Middle frontal gyrus (tissue), 1 donor: ENCODE data around the gene TET3.
"Not testable (repeated sequence)": the region's sequence is repeated elsewhere in the genome, so short reads cannot be mapped to it uniquely, and the experiment has no call there.

Experiments
- DNase-seq: peaks from one replicate; pipeline ENCODE4 v3.0.0-alpha.2; 2015; ENCODE audit warnings: low spot score; ENCODE audit errors: extremely low spot score

Gene TET3

DNA sequence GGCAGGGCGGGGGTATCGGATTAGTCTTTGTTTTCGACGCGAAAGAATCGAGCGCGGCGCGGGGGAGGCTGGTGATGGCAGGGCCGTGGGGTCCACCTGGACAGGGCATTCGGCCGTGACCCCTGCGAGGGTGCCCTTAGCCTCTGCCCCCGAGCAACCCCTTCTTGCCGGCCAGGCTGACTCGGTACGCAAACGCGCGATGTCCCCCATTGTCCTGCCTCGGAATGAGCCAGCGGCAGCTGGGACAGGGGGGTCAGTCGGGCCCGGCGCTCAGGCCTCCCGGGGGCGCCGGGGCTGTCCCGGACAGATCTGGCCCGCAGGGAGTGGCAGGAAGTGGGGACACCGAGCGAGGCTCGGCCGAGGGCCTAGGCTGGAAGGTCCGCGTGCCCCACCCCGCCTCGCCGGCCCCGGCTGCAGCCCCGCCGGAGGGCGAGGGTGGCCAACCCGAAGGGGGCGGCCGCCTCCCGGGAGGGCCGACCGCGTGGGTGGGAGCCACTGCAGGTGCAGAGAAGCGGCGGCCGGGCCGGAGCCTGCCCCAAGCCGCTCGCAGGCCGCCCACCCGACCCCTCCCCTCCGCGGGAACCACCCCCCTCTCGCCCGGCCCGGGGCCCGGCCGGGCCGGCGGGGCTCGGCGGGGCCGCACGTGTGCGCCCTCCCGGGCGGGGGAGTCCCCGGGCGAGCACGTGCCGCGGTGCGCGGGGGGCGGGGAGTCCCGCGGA lies at the start of gene TET3:
TSS of gene TET3 (plus strand) at position 708 of the 719 bp plus-strand sequence. CDS start 1,494 bp downstream, outside the sequence.
- no peak for DNase-seq

DNA sequence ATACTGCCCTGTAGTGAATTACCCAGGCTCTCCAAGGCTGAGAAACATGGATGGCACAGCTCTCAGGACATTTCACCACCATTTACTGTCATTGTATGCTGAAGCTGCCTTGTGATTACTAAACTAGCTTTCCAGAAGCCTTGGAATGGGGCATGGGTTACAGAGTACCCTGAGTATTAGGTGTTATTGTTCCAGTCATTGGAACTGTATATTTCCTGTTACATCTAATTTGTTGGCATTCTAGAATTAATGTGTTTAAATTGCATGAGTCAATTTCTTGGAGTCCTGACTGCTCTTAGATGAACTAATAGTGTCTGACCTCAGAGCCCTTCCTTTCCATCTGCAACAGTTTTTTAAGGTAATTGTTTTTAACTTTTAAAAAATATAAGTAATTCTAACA lies 49.1 kb upstream of the TET3 start:
- no peak for DNase-seq

- no peak for DNase-seq
These were observed 47.4 kb upstream of the TET3 start for GRCh38 chr2:73937103-73937885.

DNA sequence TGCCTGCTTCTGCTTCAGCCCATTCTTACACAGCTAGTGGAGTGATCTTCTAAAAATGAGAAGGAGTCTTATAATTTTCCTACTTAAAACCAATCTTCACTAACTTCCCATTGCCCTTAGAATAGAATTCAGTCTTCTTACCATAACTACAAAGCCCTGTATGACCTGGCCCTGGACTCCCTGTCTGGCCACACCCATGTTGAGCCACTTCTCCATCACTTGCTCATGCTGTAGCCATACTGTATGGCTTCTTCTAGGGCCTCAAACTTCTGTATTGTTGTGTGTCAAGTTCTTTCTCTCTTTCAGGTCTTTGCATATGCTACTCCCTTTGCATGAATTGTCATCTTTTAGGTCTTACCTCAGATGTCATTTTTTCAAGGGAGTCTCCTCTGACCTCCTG lies 46.8 kb upstream of the TET3 start:
- no peak for DNase-seq

DNA sequence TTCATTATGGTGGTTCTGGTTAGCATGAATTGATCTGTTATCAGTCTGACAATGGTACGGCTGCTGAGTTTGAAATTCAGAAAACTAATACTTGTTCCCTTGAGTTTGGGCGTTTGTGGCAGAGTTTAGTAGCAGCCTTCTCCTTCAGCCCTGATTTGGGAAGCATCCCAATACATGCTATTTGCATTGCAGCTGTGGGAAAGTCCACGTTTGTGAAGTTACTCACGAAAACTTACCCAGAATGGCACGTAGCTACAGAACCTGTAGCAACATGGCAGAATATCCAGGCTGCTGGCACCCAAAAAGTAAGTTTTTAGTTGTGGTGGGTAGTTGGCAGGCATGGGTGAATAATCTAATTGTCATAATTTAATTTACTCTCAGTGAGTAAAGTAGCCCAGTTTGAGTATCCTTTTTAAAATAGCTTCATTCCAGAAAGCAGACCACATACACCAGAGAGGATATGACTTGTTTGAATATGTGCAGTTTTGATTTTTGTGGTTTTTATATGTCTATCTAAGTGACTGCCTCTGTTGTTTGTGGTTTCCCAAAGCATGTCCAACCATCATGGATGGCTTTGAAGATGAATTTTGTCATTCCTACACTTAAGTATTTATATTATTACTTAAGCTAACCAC lies 45.9 kb upstream of the TET3 start:
- DNase-seq = no peak

GRCh38 chr2:73939419-73939818 lies 45.3 kb upstream of the TET3 start:
- DNase-seq = no peak

GRCh38 chr2:73940066-73940465 lies 44.6 kb upstream of the TET3 start:
- not testable (repeated sequence) for DNase-seq

GRCh38 chr2:73942664-73943063 lies 42.0 kb upstream of the TET3 start:
- no peak for DNase-seq

GRCh38 chr2:73944714-73945113 lies 40.0 kb upstream of the TET3 start:
- no peak for DNase-seq

GRCh38 chr2:73946215-73946614 lies 38.5 kb upstream of the TET3 start:
- DNase-seq = no peak

- DNase-seq = no peak
These were observed 38.0 kb upstream of the TET3 start for GRCh38 chr2:73946666-73947065.

DNA sequence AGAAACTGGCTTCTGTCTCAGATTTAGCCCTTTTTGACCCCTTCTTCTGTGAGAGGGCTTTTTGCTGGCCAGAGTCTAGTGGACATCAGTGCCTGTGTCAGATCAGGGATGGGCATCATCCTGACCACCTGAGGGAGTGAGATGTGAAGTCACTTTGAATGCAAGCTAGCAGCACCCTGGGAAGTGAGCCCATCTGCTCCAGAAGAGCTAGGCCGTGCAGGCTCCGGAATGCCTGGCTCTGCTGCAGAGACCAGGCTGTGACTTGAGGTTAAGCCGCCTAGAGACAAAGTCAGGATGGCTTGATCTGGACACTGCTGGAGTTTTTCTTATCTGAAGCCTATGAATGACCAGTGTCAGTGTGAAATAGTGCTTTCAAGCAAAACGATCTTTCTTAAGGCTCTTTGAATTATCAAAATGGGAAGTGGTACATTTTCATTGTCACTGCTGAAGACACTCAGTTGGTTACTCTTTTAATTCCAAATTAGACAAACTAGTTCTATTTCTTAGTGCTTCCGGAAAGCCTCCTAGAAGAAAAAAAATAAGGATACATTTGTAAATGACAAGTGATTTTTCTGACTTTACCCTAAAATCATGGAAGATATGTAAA lies 37.2 kb upstream of the TET3 start:
- no peak for DNase-seq

DNA sequence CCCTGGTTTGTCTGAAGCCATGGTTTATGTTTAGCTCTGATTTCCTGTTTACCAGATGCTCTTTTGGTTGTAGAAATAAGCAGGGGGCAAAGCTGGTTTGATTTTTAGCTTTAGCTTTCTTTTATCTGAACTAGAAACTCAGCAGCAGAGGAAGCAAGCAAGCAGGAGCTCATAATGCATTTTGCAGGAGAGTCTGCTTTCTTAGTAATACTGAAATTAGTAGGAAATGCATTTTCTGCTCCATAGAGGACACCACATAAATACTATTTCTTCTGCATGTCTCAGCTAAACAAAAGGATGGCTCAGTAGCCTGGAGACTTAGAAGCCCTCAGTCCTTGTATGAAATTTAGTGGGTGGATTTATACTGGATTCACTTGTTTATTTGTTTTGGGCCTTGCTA lies 34.9 kb upstream of the TET3 start:
- no peak for DNase-seq

DNA sequence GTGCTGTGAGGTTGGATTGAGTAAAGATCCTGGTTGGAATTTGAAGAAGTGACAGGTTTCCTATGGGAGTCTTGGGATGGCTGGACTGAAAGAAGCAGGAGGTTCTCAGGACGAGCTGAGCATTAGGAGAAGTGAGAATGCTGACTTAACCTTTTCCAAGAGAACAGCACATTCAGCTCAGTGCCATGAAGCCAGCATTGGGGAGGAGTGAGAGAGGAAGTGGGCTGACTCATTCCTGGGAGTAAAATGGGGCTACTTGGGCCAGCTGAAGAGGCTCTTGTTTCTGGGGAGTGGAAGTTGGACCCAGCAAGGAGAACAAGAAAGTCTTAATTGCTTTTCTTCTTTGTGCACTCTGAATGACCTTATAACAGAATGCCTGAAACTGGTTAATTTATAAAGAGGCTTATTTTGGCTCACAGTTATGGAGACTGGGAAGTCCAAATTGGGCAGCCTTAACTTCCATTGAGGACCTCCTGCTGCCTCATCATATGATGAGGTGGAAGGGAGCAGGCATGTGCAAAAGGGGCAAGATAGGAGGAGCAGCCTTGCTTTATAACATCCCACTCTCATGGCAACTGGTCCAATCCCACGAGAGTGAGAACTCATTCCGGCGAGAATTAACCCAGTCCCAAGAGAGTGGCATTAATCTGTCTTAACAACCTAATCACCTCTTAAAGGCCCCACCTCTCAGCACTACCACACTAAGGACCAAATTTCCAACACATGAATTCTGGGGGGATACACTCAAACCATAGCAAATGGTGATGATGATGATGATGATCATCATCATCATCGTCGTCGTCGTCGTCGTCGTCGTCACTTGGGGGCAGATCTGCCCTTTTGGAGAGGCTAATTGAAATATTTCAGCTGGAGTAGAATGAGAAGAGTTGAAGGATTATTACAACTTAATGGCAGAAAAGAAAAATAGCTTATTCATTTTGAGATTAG lies 31.9 kb upstream of the TET3 start:
- DNase-seq = no peak

- no peak for DNase-seq
These were observed 28.4 kb upstream of the TET3 start for GRCh38 chr2:73956218-73956865.

- no peak for DNase-seq
These were observed 23.4 kb upstream of the TET3 start for GRCh38 chr2:73961274-73961673.

DNA sequence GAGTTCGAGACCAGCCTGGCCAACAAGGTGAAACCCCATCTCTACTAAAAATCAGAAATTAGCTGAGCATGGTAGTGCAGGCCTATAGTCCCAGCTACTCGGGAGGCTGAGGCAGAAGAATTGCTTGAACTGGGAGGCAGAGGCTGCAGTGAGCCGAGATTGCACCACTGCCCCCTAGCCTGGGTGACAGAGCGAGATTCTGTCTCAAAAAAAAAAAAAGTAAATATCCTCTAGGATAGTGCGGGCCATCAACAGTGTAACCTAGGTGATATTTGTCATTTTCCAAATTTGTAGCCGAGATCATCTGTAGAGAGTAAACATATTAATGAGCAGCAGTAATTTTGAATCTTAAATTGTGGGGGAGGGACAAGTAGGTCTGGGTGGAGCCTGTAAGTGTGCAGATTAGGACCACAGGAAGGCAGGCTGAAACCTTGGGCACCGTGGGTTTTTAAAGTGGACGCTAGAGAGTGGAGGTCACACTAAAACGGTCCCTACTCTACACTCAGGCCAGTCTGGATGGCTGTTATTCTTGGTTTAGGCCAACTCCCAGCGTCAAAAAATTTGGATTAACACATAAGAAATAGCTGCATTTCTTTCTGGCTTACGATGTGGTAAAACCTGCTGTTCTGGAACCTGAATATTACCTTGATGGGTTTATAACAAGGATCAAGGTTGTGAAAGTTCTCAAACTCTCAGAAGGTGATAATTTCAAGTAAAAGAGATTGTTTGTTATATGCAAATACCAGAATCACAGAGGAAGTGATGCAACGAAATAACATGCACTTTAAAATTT lies 22.7 kb upstream of the TET3 start:
- DNase-seq = no peak

GRCh38 chr2:73962798-73963197 lies 21.9 kb upstream of the TET3 start:
- no peak for DNase-seq

DNA sequence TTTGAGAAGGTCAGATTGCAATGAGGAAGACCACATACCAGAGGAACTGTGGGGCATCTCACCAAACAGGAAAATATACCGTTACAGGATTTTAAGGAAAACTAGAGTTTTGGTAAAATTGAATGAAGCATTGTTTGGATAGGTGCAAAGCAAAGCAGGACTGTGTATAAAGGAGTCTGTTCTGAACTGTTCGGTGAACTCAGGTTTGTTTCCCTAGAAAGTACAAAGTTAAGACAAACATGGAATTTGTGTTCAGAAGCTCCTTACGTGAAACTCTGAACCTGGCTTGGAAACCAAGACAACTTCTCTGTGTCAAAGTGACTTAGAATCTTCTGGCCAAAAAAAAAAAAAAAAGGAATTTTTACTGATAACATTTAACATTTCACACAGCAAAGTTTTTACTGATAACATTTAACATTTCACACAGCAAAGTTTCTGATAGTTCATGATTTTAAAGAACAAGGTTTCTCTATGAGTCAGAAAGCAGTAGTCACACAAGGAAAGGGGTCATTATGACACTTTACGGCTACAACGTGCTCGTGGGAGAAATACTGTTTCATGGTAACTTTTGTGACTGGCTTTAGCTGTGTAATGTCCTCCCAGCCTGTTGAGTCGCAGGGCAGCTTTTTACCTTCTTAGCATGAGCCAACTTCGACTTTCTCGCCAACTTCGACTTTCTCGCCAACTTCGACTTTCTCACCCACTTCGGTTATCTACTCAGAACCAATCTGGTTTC lies 21.2 kb upstream of the TET3 start:
- DNase-seq = no peak
